A549 (cell line): ENCODE data around the gene BICRA.

ENCODE experiments used
- CTCF ChIP-seq: fragments of >200 bp; sonication (Bioruptor Twin); formaldehyde crosslinking; IDR thresholded peaks from 3 replicates; pipeline ENCODE4 v1.5.1; 2016
- EP300 ChIP-seq, 2 experiments: fragments of >200 bp; sonication (Bioruptor Twin); formaldehyde crosslinking; IDR thresholded peaks; 2 replicates in 1 of 2; 3 replicates in 1 of 2; pipeline ENCODE4 v1.6.1; 2016 to 2017
- HMGXB4 ChIP-seq: fragments of 250-450 bp; sonication (Bioruptor Pico); IDR thresholded peaks from 2 replicates; pipeline ENCODE4 v1.5.0; 2021; ENCODE audit warnings: mild to moderate bottlenecking, moderate library complexity, borderline replicate concordance
- JUN ChIP-seq, 2 experiments: fragments of >200 bp; sonication (Bioruptor Twin); formaldehyde crosslinking; IDR thresholded peaks; 2 replicates in 1 of 2; 3 replicates in 1 of 2; pipeline ENCODE4 v1.6.1; 2016 to 2017
- KDM5A ChIP-seq: fragments of 200-600 bp; sonication (generic); IDR thresholded peaks from 2 replicates; pipeline ENCODE4 v1.6.1; 2016; ENCODE audit warnings: antibody characterized with exemption, mild to moderate bottlenecking
- POLR2A ChIP-seq: IDR thresholded peaks from 2 replicates; pipeline ENCODE4 v1.6.1; 2012; ENCODE audit warnings: mild to moderate bottlenecking, low read length
- RAD21 ChIP-seq, 2 experiments: fragments of >200 bp in 1 of 2; sonication (Bioruptor Twin) in 1 of 2; formaldehyde crosslinking in 1 of 2; IDR thresholded peaks in 1 of 2; conservative IDR thresholded peaks in 1 of 2; 2 replicates in 1 of 2; 3 replicates in 1 of 2; pipeline ENCODE4 v1.6.1; 2012 to 2018; ENCODE audit warnings: inconsistent platforms in 1 of 2
- RCOR1 ChIP-seq: fragments of 150-350 bp; IDR thresholded peaks from 2 replicates; pipeline ENCODE4 v1.6.1; 2014; ENCODE audit warnings: antibody characterized with exemption, low read length, low read depth
- REST ChIP-seq: fragments of 200-600 bp; sonication (generic); IDR thresholded peaks from 2 replicates; pipeline ENCODE4 v1.6.1; 2016; ENCODE audit warnings: antibody characterized with exemption, mild to moderate bottlenecking, moderate library complexity
- RFX5 ChIP-seq: fragments of 450-650 bp; IDR thresholded peaks from 2 replicates; pipeline ENCODE4 v1.7.1; 2014; ENCODE audit warnings: antibody characterized with exemption, mild to moderate bottlenecking, moderate library complexity
- SMC3 ChIP-seq: fragments of >200 bp; sonication (Bioruptor Twin); formaldehyde crosslinking; IDR thresholded peaks from 3 replicates; pipeline ENCODE4 v1.6.1; 2018; ENCODE audit warnings: inconsistent platforms

GRCh38 chr19:47699360-47699917 is 90.5 kb downstream of the BICRA start:
- TF ChIP-seq KDM5A: no peak
- no peak for TF ChIP-seq RCOR1
- peak; percentile 87 for TF ChIP-seq CTCF
- no peak for TF ChIP-seq POLR2A
- TF ChIP-seq REST: no peak
- no peak for TF ChIP-seq JUN (IDR thresholded peaks at IDR 0.05)
- TF ChIP-seq RFX5: no peak
- TF ChIP-seq HMGXB4 (CRISPR knock-in tag): no peak
- TF ChIP-seq SMC3: peak; percentile 65
- peak; percentile 75 to 80 for TF ChIP-seq RAD21 (conservative IDR thresholded peaks at IDR 0.05 in 1 of 2, IDR thresholded peaks at IDR 0.05 in 1 of 2)
- no peak for TF ChIP-seq EP300 (IDR thresholded peaks at IDR 0.05)
